ENCODE data around the gene ADPRS. TPM values are rescaled to one million over a fixed set of nuclear protein-coding genes. Genes with fewer than 3 reads are reported as not detected.

The ADPRS gene
- total RNA-seq, 2 donors from 2014 or later: 34.0 to 34.1 TPM

GRCh38 chr1:36092166-36092797 lies 3.6 kb downstream of the ADPRS start:
- DNase-seq (ENCODE audit: low spot score) (no peak), ATAC-seq (ENCODE audit: insufficient number of reproducible peaks, low FRiP score, low read depth) (no peak)
- Histone ChIP-seq H3K27ac (no peak overlapping the region), H3K4me3 (no peak overlapping the region), H3K36me3 (peaks cover 34% of the 10 kb centered on the region), H3K4me1 (ENCODE audit: control insufficient read depth in 1 of 2, low read depth in 2 of 2) (peaks cover 6 to 32% of the 10 kb centered on the region in 2 donors), H3K27me3 (replicated peaks; ENCODE audit: insufficient read depth) (no peaks in the 10 kb centered on the region), H3K9me3 (no peaks in the 10 kb centered on the region)
- TF ChIP-seq CTCF (IDR thresholded peaks at IDR 0.05): no peak

- H3K4me1 ChIP-seq (ENCODE audit: control insufficient read depth in 1 of 2, low read depth in 2 of 2): peaks cover 6 to 32% of the 10 kb centered on the region in 2 donors
- ATAC-seq (ENCODE audit: insufficient number of reproducible peaks, low FRiP score, low read depth) (no peak), DNase-seq (ENCODE audit: low spot score) (no peak)
- H3K4me3 ChIP-seq: no peak overlapping the region
- no peak for TF ChIP-seq CTCF (IDR thresholded peaks at IDR 0.05)
- H3K27ac ChIP-seq: no peak overlapping the region
- no peaks in the 10 kb centered on the region for H3K27me3 ChIP-seq (replicated peaks; ENCODE audit: insufficient read depth)
- peaks cover 34% of the 10 kb centered on the region for H3K36me3 ChIP-seq
- H3K9me3 ChIP-seq: no peaks in the 10 kb centered on the region
These were observed 4.1 kb downstream of the ADPRS start for GRCh38 chr1:36092798-36093185.

- ATAC-seq (ENCODE audit: insufficient number of reproducible peaks, low FRiP score, low read depth) (no peak), DNase-seq (ENCODE audit: low spot score) (no peak)
- no peak overlapping the region for H3K27ac ChIP-seq
- peaks cover 6 to 30% of the 10 kb centered on the region in 2 donors for H3K4me1 ChIP-seq (ENCODE audit: control insufficient read depth in 1 of 2, low read depth in 2 of 2)
- no peaks in the 10 kb centered on the region for H3K27me3 ChIP-seq (replicated peaks; ENCODE audit: insufficient read depth)
- H3K36me3 ChIP-seq: peaks cover 34% of the 10 kb centered on the region
- H3K4me3 ChIP-seq: no peak overlapping the region
- no peaks in the 10 kb centered on the region for H3K9me3 ChIP-seq
- TF ChIP-seq CTCF (IDR thresholded peaks at IDR 0.05): no peak
These were observed 4.5 kb downstream of the ADPRS start for GRCh38 chr1:36093226-36093625.

GRCh38 chr1:36093929-36094328 lies 5.2 kb downstream of the ADPRS start:
- Histone ChIP-seq H3K27me3 (replicated peaks; ENCODE audit: insufficient read depth) (no peaks in the 10 kb centered on the region), H3K4me3 (no peak overlapping the region), H3K36me3 (peaks cover 34% of the 10 kb centered on the region), H3K4me1 (ENCODE audit: control insufficient read depth in 1 of 2, low read depth in 2 of 2) (peaks cover 4 to 27% of the 10 kb centered on the region in 2 donors), H3K9me3 (no peaks in the 10 kb centered on the region), H3K27ac (no peak overlapping the region)
- TF ChIP-seq CTCF (IDR thresholded peaks at IDR 0.05): no peak
- DNase-seq (ENCODE audit: low spot score) (no peak), ATAC-seq (ENCODE audit: insufficient number of reproducible peaks, low FRiP score, low read depth) (no peak)

- H3K27me3 ChIP-seq (replicated peaks; ENCODE audit: insufficient read depth): no peaks in the 10 kb centered on the region
- no peak for TF ChIP-seq CTCF (IDR thresholded peaks at IDR 0.05)
- no peaks in the 10 kb centered on the region for H3K9me3 ChIP-seq
- DNase-seq (ENCODE audit: low spot score): no peak
- ATAC-seq (ENCODE audit: insufficient number of reproducible peaks, low FRiP score, low read depth): no peak
- no peak overlapping the region for H3K4me3 ChIP-seq
- H3K27ac ChIP-seq: no peak overlapping the region
- H3K36me3 ChIP-seq: peaks cover 34% of the 10 kb centered on the region
- peaks cover 2 to 22% of the 10 kb centered on the region in 2 donors for H3K4me1 ChIP-seq (ENCODE audit: control insufficient read depth in 1 of 2, low read depth in 2 of 2)
These were observed 5.9 kb downstream of the ADPRS start for GRCh38 chr1:36094621-36095061.
